KOPT-K1 (cell line): ENCODE results near the gene PDIA6.
"Not testable (repeated sequence)": the region's sequence is repeated elsewhere in the genome, so short reads cannot be mapped to it uniquely, and the experiment has no call there.

Experiments
- H3K27ac ChIP-seq: fragments of 200-600 bp; sonication (generic); 2 replicates; pipeline ENCODE4 v1.5.1; 2016; ENCODE audit warnings: antibody characterized with exemption, mild to moderate bottlenecking, low read depth, low read length; ENCODE audit not compliant: poor library complexity, severe bottlenecking
- H3K36me3 ChIP-seq: fragments of 200-600 bp; sonication (generic); 2 replicates; pipeline ENCODE4 v1.5.1; 2017; ENCODE audit warnings: antibody characterized with exemption, mild to moderate bottlenecking, low read length, moderate library complexity; ENCODE audit not compliant: insufficient read depth
- H3K9me3 ChIP-seq: fragments of 200-600 bp; sonication (generic); 2 replicates; pipeline ENCODE4 v1.5.1; 2017; ENCODE audit warnings: antibody characterized with exemption, low read length, mild to moderate bottlenecking; ENCODE audit not compliant: insufficient read depth, poor library complexity, severe bottlenecking

Gene PDIA6

DNA sequence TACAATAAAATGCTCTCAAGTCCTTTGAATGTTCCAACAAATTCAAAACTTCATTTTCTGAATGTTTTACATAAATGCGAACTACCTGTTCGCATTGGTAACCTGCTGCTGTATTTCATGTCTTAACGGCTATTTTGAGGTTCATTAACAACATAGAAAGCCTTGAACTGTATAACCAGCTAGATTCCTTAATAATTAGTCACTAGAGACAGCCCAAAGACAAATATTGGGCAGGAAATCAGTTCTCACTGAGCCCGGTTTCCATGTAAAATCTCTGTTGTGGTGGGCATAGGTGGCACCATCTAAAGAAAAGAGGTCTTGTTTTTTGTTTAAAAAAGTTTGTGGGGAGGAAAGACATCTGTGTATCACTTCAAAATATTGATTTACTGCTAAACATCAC lies 29.2 kb downstream of the PDIA6 start:
- Histone ChIP-seq H3K9me3 (no peaks in the 10 kb centered on the region), H3K27ac (no peak overlapping the region), H3K36me3 (peaks cover 95% of the 10 kb centered on the region)

DNA sequence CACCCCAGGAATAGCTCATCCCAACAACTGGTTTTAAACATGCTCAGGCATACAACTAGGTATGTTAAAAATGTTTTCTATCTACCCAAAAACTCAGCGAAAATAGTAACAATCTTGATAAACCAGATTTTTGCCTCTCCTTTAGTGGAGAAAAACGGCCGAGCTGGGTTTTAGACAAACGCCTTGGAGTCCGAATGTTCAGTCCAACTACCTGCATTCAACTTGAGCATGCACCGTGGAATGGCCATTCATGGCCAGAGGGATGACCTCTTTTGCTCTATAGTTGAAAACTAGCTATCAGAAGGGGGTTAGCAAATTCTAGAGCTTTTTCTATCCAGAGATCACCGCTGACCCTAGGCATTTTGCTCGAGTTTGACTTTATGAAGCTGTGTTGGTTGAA lies 30.8 kb downstream of the PDIA6 start:
- no peaks in the 10 kb centered on the region for H3K9me3 ChIP-seq
- peaks cover 95% of the 10 kb centered on the region for H3K36me3 ChIP-seq
- H3K27ac ChIP-seq = no peak overlapping the region

DNA sequence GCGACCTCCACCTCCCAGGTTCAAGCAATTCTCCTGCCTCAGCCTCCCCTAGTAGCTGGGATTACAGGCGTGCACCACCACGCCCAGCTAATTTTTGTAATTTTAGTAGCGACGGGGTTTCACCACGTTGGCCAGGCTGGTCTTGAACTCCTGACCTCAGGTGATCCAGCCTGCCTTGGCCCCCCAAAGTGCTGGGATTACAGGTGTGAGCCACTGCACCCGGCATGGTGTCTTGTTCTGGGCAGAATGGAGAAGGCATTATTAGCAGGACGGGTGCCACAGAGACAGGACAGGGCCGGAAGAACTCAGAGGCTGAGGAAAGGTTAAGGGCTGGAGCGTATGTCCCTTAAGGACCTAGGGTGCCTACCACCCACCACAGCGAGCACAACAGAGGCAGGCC lies 31.8 kb downstream of the PDIA6 start:
- not testable (repeated sequence) for H3K27ac ChIP-seq, H3K9me3 ChIP-seq
- peaks cover 87% of the 10 kb centered on the region for H3K36me3 ChIP-seq

DNA sequence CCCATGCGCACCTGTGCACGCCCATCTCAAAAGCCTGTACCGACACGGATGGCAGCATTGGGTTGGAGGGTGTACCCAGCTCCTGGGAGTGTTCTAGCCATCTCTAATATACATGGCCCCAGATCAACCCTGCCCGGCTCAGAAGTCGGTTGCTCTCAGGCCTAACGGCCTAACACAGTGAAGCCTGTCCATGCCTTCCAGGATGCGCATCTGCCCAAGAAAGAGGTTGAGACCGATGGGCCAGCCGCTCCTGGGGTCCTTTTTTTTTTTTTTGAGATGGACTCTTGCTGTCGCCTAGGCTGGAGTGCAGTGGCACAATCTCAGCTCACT lies 32.1 kb downstream of the PDIA6 start:
- Histone ChIP-seq H3K27ac (no peak overlapping the region), H3K36me3 (peaks cover 83% of the 10 kb centered on the region), H3K9me3 (no peaks in the 10 kb centered on the region)

DNA sequence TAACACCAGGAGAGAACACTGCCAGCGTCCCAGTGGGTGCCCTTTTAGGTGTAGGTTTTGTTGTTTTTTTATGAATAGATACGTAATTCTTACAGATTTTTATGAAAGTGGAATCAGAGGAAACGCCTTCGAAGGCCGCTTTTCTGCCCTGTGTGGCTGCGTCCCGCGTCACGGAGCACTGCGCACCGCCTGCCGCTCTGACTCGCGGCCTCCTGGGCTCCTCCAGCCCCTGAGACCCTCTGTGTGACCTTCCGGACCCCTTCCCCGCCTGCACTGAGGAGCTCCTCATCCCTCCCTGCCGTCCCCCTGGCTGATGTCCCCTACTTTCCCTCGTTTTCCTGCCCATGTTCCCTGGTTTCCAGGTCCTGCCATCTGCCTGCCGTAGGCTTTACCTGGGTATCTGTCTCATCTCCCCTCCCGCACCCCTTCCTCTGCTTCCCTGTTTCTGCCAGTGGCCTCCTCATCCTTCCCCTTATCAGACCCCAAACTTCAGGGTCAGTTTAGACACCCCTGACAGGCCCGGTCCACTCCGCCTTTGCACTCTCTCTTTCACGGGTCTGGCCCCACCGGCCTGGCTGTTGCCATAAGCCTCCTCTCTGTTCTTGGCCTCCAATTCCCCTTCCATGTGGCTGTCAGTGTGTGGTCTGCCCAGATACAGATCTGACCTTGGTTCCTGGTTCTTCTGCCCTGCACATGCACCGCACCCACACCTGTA lies 32.7 kb downstream of the PDIA6 start:
- Histone ChIP-seq H3K9me3 (no peaks in the 10 kb centered on the region), H3K36me3 (peaks cover 78% of the 10 kb centered on the region), H3K27ac (no peak overlapping the region)

DNA sequence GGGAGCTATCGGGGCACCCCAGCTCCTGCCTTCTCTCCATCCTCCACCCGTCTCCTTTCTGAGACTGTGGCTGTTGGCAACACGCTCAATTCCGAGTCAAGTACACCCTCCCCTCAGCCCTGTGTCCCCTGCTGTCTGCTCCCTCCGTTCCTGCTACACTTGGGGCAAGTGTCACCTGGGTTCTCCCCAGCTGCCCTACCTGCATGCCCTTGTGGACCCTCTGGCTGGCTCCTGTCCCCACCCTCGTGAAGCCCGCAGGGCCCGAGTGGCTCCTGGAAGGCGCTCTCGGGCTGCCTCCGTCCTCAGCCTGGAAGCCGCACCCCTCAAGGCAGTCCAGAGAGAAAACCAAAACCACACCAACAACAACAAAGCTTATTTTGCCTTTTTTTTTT lies 33.9 kb downstream of the PDIA6 start:
- Histone ChIP-seq H3K36me3 (peaks cover 66% of the 10 kb centered on the region), H3K27ac (no peak overlapping the region), H3K9me3 (no peaks in the 10 kb centered on the region)

DNA sequence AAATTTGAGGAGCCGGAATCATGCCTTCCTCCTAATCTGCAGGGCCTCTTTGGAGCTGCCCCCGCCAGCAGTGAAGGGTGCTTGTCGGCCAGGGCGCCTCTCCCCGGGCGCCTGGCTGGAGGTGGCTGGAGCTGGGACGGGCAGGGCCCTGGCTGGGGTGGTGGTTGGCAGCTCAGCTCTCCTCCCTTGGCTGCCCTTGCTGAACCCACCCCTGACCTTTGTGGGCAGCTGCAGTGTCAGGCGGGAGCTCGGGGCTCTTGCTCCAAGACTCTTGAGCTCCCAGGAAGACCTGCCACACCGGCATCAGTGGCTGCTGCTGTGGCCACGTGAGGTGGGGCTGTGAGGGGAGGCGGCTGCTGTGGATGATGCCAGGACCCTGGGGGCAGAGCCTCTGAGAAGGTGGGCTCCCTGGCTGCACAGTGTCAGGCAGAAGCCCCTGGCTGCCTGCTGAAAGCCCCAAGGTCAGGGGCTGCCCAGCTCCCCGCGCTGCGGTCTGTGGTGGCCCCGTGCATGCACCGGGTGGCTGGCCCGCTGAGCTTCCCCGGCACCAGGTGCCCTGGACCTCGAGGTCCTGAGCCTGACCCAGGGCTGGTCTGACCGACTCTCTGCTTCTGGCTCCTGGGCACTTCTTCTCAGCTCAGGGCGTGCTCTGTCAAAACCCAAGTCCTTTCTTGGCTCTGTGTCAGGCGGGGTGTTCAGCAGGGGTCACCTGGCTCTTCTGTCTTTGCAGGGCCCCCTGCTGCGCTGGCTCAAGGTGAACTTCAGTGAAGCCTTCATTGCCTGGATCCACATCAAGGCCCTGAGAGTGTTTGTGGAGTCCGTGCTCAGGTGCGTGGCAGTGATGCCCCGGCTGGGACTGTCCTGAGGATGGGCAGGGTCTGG lies 34.5 kb downstream of the PDIA6 start:
- Histone ChIP-seq H3K36me3 (peaks cover 59% of the 10 kb centered on the region), H3K9me3 (no peaks in the 10 kb centered on the region), H3K27ac (no peak overlapping the region)

DNA sequence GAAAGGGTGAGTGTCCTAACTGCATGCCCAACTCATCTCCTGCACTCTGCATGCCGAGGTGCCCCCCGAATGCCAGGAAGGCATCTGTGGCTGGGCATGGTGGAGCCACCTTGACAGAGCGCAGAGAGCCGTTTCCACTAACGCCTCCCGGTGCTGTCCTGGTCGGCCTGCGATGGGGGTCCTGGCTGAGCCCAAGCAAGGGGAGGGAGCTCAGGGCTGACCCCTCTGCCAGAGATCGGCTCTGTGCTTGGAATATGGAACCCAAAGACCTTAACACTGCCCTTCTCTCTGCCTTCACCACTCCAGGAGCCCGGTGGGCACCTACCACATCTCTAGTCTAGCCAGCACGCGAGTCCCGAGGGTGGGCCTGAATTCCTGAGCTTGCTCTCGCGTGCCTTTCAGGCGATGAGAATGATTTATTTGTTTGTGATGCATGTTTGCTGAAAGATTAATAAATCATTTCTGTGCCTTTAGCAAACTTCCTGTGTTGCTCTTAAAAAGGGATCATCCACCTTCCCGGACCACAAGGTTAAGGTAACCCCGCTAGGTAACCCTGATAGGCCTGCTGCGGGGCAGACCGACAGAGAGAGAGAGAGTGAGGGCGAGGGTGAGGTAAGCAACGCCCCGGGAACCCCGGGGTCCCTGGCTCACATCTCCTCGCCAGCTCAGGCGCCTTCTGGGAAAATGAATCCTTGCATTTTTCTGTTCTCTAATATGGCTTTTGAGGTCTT lies 35.3 kb downstream of the PDIA6 start:
- Histone ChIP-seq H3K27ac (no peak overlapping the region), H3K9me3 (no peaks in the 10 kb centered on the region), H3K36me3 (peaks cover 51% of the 10 kb centered on the region)

DNA sequence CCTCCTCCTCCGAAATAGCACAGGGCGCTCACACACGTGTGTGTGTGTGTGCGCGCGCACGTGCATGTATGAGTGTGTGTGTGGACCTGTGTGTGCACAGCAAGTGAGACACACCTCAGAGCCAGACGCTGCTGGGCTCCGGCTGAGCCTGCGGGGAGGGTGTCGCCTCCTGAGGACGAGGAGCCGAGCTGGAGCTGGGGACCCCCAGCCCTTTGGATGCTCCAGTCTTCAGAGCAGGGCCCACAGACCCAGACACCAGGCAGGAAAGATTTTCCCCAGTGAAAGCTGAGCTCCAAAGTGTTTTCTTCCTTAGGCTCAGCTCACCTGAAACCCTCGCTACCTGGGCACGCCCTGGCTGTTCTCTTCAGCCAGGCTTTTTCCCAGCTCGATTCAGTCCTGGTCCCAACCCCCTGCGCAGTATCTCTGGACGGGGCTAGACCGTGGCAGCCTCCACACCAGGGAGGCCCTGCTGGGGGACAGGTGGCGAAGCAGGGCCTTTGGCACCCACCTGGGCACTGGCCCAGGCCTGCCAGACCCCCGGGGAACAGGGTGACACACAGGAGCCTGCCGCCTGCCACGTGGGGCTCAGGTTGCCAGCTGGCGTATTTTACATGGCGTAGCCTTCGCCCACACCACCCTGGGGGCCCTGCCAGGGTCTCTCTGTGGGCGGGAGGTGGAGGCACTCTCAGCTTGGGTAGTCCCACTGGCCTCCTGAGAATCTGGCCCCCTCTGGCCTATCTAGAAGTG lies 36.2 kb downstream of the PDIA6 start:
- H3K9me3 ChIP-seq = no peaks in the 10 kb centered on the region
- no peak overlapping the region for H3K27ac ChIP-seq
- peaks cover 43% of the 10 kb centered on the region for H3K36me3 ChIP-seq

DNA sequence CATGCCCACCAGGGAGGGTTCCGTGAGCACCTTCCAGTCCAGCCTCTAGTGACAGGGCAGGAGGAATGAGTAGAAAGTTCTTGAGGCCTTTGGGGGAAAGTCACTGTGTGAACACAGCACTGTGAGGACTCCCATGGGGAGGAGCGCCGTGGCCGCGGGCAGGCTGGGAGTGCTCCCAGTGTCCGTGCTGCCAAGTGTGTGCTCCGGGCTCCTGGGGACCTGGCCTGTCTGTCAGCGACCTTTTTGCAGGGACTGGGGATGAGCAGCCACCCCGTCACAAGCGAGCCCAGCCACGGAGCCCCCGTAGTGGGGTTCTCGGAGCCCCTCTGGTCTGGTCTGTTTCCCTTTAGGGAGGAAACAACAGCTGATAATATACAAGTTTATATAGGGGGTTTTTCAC lies 36.8 kb downstream of the PDIA6 start:
- Histone ChIP-seq H3K9me3 (no peaks in the 10 kb centered on the region), H3K27ac (no peak overlapping the region), H3K36me3 (peaks cover 37% of the 10 kb centered on the region; the same call in 1 of the 2 replicates)

DNA sequence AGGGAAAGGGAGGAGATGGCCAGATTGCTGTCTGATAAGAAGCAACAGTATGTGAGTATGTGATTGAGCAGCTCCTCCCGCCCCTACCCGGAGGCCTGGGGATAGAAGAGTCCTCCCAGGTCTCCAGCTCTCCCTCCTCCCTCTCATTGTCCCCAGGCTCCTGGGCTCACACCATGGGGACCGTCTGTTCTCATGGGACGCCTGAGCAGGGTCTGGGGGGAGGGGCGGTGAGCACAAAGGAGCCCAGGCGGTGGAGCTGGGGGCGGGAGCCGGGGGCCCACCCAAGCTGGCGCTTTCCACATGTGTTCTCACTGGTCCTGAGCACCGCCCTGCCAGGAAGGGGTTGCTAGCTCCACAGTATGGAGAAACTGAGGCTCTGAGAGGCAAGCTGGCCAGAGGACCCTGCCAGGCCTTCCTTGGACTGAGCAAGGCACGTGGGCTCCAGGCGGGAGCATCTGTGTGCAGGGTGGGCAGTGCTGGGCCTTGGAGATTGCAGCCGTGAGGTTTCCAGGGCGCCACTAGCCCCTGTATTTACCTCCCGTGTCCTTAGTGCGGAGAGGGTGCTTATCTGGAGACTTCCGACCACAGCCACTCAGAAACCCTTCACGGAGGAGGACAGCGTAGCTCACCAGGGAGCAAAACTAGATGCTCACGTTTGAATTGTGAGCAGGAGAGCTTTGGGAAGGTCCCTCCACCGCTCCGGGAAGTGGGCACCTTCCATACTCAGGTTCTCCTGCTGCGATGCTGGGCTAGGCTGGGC lies 37.4 kb downstream of the PDIA6 start:
- H3K9me3 ChIP-seq = no peaks in the 10 kb centered on the region
- no peak overlapping the region for H3K27ac ChIP-seq
- H3K36me3 ChIP-seq = peaks cover 31% of the 10 kb centered on the region; the same call in 1 of the 2 replicates

DNA sequence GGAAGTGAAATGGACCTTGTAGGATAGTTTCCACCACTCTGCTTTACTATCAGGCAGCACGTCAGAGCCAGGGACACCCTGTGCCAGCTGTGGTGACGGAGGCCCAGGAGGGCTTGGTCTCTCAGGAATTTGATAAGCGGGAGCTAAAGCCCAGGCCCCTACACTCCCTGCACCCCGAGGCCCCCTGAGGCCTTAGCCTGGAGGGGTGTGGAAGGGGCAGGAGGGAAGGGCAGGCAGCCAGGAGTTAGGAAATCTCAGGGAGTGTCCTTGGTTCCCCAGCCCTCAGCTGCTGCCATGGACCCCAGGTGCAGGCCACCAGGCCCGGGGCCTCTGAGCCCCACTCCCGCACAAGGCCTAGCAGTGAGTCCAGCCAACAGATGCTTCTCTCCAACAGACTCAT lies 38.2 kb downstream of the PDIA6 start:
- peaks cover 25% of the 10 kb centered on the region; the same call in 1 of the 2 replicates for H3K36me3 ChIP-seq
- no peak overlapping the region for H3K27ac ChIP-seq

DNA sequence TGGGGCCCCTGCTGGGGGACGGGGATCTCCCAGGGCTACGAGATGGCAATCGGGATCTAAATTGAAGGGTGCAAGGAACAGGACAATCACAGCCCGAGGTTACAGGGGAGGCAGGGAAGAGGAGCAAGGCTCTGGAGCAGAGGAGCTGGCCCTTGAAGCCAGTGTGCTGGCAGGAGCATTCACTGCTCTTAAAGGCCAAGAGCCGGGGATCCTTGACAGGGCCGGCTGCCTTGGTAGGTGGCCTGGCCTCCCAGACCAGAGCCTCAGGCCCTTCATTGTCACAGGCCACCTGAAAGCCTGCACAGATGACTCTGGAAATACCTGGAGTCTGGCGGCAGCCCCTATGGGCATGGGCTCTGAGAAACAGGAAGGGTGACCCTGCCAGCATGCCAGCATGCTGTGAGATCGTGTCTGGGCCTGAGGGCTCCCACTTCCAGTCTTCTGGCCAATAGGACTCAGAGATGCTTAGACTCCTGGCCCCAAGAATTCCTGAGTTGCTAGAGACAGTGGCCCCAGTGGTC lies 38.7 kb downstream of the PDIA6 start:
- Histone ChIP-seq H3K36me3 (peaks cover 23% of the 10 kb centered on the region; the same call in 1 of the 2 replicates), H3K27ac (no peak overlapping the region)

More for the DNA sequence above, 38.2 kb downstream of the PDIA6 start:
- H3K9me3 ChIP-seq = no peaks in the 10 kb centered on the region

DNA sequence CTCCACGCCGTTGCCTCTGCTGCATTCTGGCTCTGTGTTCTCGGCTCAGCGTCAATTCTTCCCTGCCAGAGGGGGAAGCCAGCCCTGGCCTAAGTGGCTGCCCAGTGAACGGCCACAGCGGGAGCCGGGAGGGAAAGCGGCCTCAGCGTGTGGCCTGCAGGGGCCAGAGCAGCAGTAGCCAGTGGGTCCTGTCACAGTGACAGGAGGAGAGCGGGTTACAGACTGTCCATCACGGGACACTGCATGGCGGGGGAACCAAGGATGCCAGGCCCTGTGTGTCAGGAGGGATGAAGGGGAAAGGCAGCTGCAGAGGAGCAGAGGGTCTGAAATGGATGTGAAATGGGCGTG lies 39.7 kb downstream of the PDIA6 start:
- H3K36me3 ChIP-seq = peaks cover 12% of the 10 kb centered on the region; the same call in 1 of the 2 replicates
- H3K27ac ChIP-seq = no peak overlapping the region
- H3K9me3 ChIP-seq = no peaks in the 10 kb centered on the region

More for the DNA sequence above, 38.7 kb downstream of the PDIA6 start:
- H3K9me3 ChIP-seq = no peaks in the 10 kb centered on the region
